ENCODE data around the gene PTPN3. TPM values are rescaled to one million over a fixed set of nuclear protein-coding genes. Genes with fewer than 3 reads are reported as not detected.

The PTPN3 gene
- total RNA-seq, 1 experiment from 2014 or later = 10.4 TPM

DNA sequence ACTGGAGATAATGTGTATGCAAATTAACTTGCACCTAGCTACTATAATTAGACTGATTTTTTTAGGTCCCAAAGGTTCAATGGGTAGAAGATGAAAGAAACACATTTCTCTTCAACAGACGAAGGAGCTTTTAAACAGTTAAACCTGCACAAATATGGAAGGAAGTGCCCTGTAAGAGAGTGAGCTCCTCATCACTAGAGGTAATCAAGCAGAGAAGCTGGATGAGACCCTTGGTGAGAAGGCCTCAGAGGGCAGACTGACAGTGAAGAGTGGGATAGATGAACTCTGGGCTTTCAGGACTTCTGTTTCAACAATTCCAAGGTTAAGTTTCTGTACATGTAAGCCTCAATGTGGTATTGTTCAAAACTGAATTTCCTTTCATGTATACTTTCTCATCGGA lies 23.2 kb downstream of the PTPN3 start:
- BruUV-seq (replicated peaks) = no TSS peak
- ChIA-PET CTCF (interaction anchor here (0.7 to 0.8 kb wide), 2 partner anchors 16 to 129 kb away, joined by 3 read pairs; no protein-coding TSS in a partner anchor), POLR2A (no interaction called here)
- intact Hi-C loops (cut with micrococcal nuclease; ENCODE audit: unreplicated experiment) = no loop called here
- Histone ChIP-seq H3K9me3 (ENCODE audit: control insufficient read depth, insufficient read depth, low read depth, low read length) (no peaks in the 10 kb centered on the region), H3K4me1 (ENCODE audit: control insufficient read depth, insufficient read depth, low read length) (peaks cover 27% of the 10 kb centered on the region), H3K4me3 (ENCODE audit: low read depth in 2 of 2, low read length in 2 of 2) (no peak overlapping the region), H3K27me3 (ENCODE audit: control insufficient read depth, insufficient read depth, low read length) (no peaks in the 10 kb centered on the region), H3K27ac (ENCODE audit: low read length) (no peak overlapping the region), H3K36me3 (ENCODE audit: control insufficient read depth, insufficient read depth, low read length) (no peaks in the 10 kb centered on the region)
- TF ChIP-seq REST (IDR thresholded peaks at IDR 0.05; ENCODE audit: insufficient read depth in 1 of 2, low read depth in 2 of 2, low read length in 1 of 2) = no peak
- in situ Hi-C loops (cut with HindIII; ENCODE audit: low pct_unique_long_range_greater_than_20kb, low sequenced_read_pairs) = no loop called here
- ATAC-seq (no peak), DNase-seq (ENCODE audit: low read depth, low spot score) (no peak)

- ATAC-seq = no peak
- H3K4me1 ChIP-seq (ENCODE audit: control insufficient read depth, insufficient read depth, low read length) = peaks cover 30% of the 10 kb centered on the region
- ChIA-PET CTCF (no interaction called here), POLR2A (no interaction called here)
- H3K9me3 ChIP-seq (ENCODE audit: control insufficient read depth, insufficient read depth, low read depth, low read length) = no peaks in the 10 kb centered on the region
- TF ChIP-seq CTCF (IDR thresholded peaks at IDR 0.05) (no peak), POLR2AphosphoS5 (IDR thresholded peaks at IDR 0.05; ENCODE audit: low read depth, low read length) (no peak), REST (IDR thresholded peaks at IDR 0.05; ENCODE audit: insufficient read depth in 1 of 2, low read depth in 2 of 2, low read length in 1 of 2) (no peak), SIN3A (IDR thresholded peaks at IDR 0.05; ENCODE audit: borderline replicate concordance, insufficient read depth, low read depth, low read length) (no peak), TCF7L2 (IDR thresholded peaks at IDR 0.05; ENCODE audit: low read depth, low read length) (no peak)
- H3K36me3 ChIP-seq (ENCODE audit: control insufficient read depth, insufficient read depth, low read length) = no peaks in the 10 kb centered on the region
- DNase-seq (ENCODE audit: low read depth, low spot score) = no peak
- H3K27me3 ChIP-seq (ENCODE audit: control insufficient read depth, insufficient read depth, low read length) = no peaks in the 10 kb centered on the region
- no peak overlapping the region for H3K4me3 ChIP-seq (ENCODE audit: low read depth in 2 of 2, low read length in 2 of 2)
- in situ Hi-C loops (cut with HindIII; ENCODE audit: low pct_unique_long_range_greater_than_20kb, low sequenced_read_pairs) (no loop called here), intact Hi-C loops (cut with micrococcal nuclease; ENCODE audit: unreplicated experiment) (no loop called here)
- BruUV-seq (replicated peaks) = no TSS peak
- no peak overlapping the region for H3K27ac ChIP-seq (ENCODE audit: low read length)
Measured at GRCh38 chr9:109474170-109474569, 23.9 kb downstream of the PTPN3 start.
